A673 (cell line): ENCODE results near the gene NECTIN1. TPM values are rescaled to one million over a fixed set of nuclear protein-coding genes. Genes with fewer than 3 reads are reported as not detected.

Experiments
- BruUV-seq: library from RNA; stranded (reverse); fragments of 400-500 nt; replicated peaks from 2 replicates; lab custom pipeline; 2021; lab: Mats Ljungman, UMichigan
- CTCF ChIA-PET: fragments of 300-600 bp; sonication (Branson Sonifier 250); formaldehyde crosslinking; loops from one replicate; lab custom pipeline; 2022; ENCODE audit warnings: antibody characterized with exemption; lab: Charles Lee
- POLR2A ChIA-PET: fragments of 300-600 bp; sonication (Branson Sonifier 250); formaldehyde crosslinking; loops from one replicate; lab custom pipeline; 2022; ENCODE audit warnings: antibody characterized with exemption; ENCODE audit not compliant: low non-redundant PET; lab: Charles Lee
- DNase-seq: peaks from one replicate; pipeline ENCODE4 v3.0.0-alpha.2; 2015; ENCODE audit warnings: low spot score
- H3K27ac ChIP-seq: fragments of 200-600 bp; sonication (generic); 2 replicates; pipeline ENCODE4 v1.5.1; 2016; ENCODE audit warnings: mixed run types, low read depth, mild to moderate bottlenecking, mixed read lengths, antibody characterized with exemption, low read length; ENCODE audit not compliant: poor library complexity, severe bottlenecking
- H3K27me3 ChIP-seq: fragments of 200-600 bp; sonication (generic); replicated peaks from 2 replicates; pipeline ENCODE4 v1.6.1; 2017; ENCODE audit warnings: mixed run types, low read depth, mild to moderate bottlenecking, mixed read lengths, antibody characterized with exemption, low read length; ENCODE audit not compliant: insufficient read depth, poor library complexity
- H3K36me3 ChIP-seq: fragments of 200-600 bp; sonication (generic); 2 replicates; pipeline ENCODE4 v1.6.1; 2016; ENCODE audit warnings: mixed run types, mild to moderate bottlenecking, mixed read lengths, antibody characterized with exemption, low read length; ENCODE audit not compliant: insufficient read depth, poor library complexity, severe bottlenecking
- H3K4me1 ChIP-seq: fragments of 200-600 bp; sonication (generic); 2 replicates; pipeline ENCODE4 v1.6.1; 2017; ENCODE audit warnings: mixed run types, mild to moderate bottlenecking, mixed read lengths, antibody characterized with exemption, low read length; ENCODE audit not compliant: insufficient read depth, poor library complexity, severe bottlenecking
- H3K4me3 ChIP-seq: fragments of 200-600 bp; sonication (generic); 2 replicates; pipeline ENCODE4 v1.5.1; 2016; ENCODE audit warnings: low read depth, mixed run types, mild to moderate bottlenecking, mixed read lengths, low read length; ENCODE audit not compliant: poor library complexity, severe bottlenecking
- H3K9me3 ChIP-seq: fragments of 200-600 bp; sonication (generic); 2 replicates; pipeline ENCODE4 v1.6.1; 2016; ENCODE audit warnings: mixed run types, low read depth, mild to moderate bottlenecking, mixed read lengths, antibody characterized with exemption, low read length; ENCODE audit not compliant: poor library complexity, severe bottlenecking
- CTCF ChIP-seq: fragments of 300-800, 200-600 bp; sonication (generic); conservative IDR thresholded peaks from 2 replicates; pipeline ENCODE4 v1.5.1; 2017; ENCODE audit warnings: low read depth, mild to moderate bottlenecking, antibody characterized with exemption, low read length, moderate library complexity, mixed read lengths
- EZH2 ChIP-seq: fragments of 200-600 bp; sonication (generic); IDR thresholded peaks from 2 replicates; pipeline ENCODE4 v1.6.1; 2017; ENCODE audit warnings: borderline replicate concordance, low read depth, mild to moderate bottlenecking, mixed read lengths, antibody characterized with exemption, low read length; ENCODE audit not compliant: poor library complexity, severe bottlenecking
- intact Hi-C: fragments of 100-400 bp; cut with micrococcal nuclease; formaldehyde crosslinking; loops from one replicate; pipeline ENCODE4 v1.10.0; 2022; ENCODE audit not compliant: unreplicated experiment
- total RNA-seq: library from RNA; stranded (reverse); gene quantifications from 2 replicates; pipeline ENCODE4 v1.2.3, GENCODE V29; 2021

The NECTIN1 gene
- total RNA-seq, 1 experiment from 2014 or later: 10.1 TPM

- DNase-seq: no peak
- H3K4me1 ChIP-seq: no peaks in the 10 kb centered on the region
- no TSS peak for BruUV-seq
- intact Hi-C loops: no loop called here
- POLR2A ChIA-PET: no interaction called here
- H3K9me3 ChIP-seq: no peaks in the 10 kb centered on the region
- H3K36me3 ChIP-seq: no peaks in the 10 kb centered on the region
- no peaks in the 10 kb centered on the region for H3K27me3 ChIP-seq
- CTCF ChIA-PET: interaction anchor here (0.6 kb wide), 2 partner anchors 27 to 192 kb away, joined by 4 to 7 read pairs; no protein-coding TSS in a partner anchor
- TF ChIP-seq EZH2 (no peak), CTCF (no peak)
- no peak overlapping the region for H3K4me3 ChIP-seq
- no peak overlapping the region for H3K27ac ChIP-seq
Observed at GRCh38 chr11:119683783-119684182, 45.2 kb downstream of the NECTIN1 start.

GRCh38 chr11:119681361-119681910, 47.6 kb downstream of the NECTIN1 start:
- Histone ChIP-seq H3K4me3 (no peak overlapping the region), H3K9me3 (no peaks in the 10 kb centered on the region), H3K36me3 (no peaks in the 10 kb centered on the region), H3K27me3 (no peaks in the 10 kb centered on the region), H3K4me1 (no peaks in the 10 kb centered on the region), H3K27ac (no peak overlapping the region)
- POLR2A ChIA-PET: no interaction called here
- BruUV-seq: no TSS peak
- intact Hi-C loops: no loop called here
- no peak for TF ChIP-seq EZH2
- TF ChIP-seq CTCF: 0 out of 2 replicates have a peak, but pooled peaks have one; percentile 9
- CTCF ChIA-PET: no interaction called here
- DNase-seq: no peak

- CTCF ChIA-PET: no interaction called here
- H3K27ac ChIP-seq: no peak overlapping the region
- no peaks in the 10 kb centered on the region for H3K27me3 ChIP-seq
- H3K9me3 ChIP-seq: no peaks in the 10 kb centered on the region
- no TSS peak for BruUV-seq
- no peaks in the 10 kb centered on the region for H3K4me1 ChIP-seq
- intact Hi-C loops: no loop called here
- H3K36me3 ChIP-seq: no peaks in the 10 kb centered on the region
- no peak for DNase-seq
- H3K4me3 ChIP-seq: no peak overlapping the region
- TF ChIP-seq EZH2: no peak
- no peak for TF ChIP-seq CTCF
- POLR2A ChIA-PET: no interaction called here
Observed at GRCh38 chr11:119680541-119681360, 48.2 kb downstream of the NECTIN1 start.
